GM19455 (cell line): Measurements from ENCODE around the gene SLC2A10.

ENCODE experiments used
- ATAC-seq: cut with Tn5 transposase; IDR thresholded peaks from one replicate; pipeline ENCODE4 v1.9.1; 2021; ENCODE audit not compliant: unreplicated experiment

Gene SLC2A10

DNA sequence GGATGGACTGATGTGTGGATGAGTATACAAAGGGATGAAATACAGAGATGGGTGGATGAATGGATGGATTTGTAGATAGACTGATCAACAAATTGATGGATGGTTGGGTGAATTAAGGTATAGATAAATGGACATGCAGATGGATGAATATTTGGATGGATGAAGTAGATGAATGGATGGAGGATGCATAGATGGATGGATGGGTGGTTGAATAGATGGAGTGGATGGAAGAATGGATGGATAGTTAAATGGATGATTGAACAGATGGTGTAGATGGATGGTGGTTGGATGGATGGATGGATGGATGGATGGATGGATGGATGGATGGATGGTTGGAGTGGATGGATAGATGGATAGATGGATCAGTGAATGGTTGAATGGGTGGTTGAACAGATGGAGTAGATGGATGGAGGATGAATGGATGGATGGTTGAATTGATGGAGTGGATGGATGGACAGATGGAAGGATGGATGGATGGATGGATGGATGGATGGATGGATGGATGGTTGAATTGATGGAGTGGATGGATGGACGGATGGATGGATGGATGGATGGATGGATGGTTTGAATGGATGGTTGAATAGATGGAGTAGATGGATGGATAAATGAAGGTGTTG lies 15.0 kb downstream of the SLC2A10 start:
- ATAC-seq = no peak

DNA sequence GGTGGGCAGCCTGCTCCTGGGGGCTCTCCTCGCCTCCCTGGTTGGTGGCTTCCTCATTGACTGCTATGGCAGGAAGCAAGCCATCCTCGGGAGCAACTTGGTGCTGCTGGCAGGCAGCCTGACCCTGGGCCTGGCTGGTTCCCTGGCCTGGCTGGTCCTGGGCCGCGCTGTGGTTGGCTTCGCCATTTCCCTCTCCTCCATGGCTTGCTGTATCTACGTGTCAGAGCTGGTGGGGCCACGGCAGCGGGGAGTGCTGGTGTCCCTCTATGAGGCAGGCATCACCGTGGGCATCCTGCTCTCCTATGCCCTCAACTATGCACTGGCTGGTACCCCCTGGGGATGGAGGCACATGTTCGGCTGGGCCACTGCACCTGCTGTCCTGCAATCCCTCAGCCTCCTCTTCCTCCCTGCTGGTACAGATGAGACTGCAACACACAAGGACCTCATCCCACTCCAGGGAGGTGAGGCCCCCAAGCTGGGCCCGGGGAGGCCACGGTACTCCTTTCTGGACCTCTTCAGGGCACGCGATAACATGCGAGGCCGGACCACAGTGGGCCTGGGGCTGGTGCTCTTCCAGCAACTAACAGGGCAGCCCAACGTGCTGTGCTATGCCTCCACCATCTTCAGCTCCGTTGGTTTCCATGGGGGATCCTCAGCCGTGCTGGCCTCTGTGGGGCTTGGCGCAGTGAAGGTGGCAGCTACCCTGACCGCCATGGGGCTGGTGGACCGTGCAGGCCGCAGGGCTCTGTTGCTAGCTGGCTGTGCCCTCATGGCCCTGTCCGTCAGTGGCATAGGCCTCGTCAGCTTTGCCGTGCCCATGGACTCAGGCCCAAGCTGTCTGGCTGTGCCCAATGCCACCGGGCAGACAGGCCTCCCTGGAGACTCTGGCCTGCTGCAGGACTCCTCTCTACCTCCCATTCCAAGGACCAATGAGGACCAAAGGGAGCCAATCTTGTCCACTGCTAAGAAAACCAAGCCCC lies 16.0 kb downstream of the SLC2A10 start:
- ATAC-seq = no peak

DNA sequence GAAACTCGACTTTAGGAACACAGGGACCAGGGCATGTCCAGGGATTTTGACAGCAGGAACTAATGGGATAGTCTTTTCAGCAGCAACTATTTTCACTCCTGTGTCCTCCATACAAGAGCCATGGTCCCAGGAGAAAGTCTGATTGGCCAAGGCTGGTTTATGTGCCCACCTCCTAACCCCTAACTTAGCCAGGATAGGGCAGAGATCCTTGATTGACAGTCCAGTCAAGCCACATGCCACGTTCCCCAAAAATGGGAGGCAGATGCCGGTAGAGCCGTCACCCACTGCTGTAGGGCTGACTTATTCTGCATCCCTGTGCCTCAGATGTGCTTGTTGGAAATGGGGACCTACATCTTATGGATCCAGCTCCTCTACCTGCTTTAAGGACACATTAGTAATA lies 22.3 kb downstream of the SLC2A10 start:
- ATAC-seq = no peak

DNA sequence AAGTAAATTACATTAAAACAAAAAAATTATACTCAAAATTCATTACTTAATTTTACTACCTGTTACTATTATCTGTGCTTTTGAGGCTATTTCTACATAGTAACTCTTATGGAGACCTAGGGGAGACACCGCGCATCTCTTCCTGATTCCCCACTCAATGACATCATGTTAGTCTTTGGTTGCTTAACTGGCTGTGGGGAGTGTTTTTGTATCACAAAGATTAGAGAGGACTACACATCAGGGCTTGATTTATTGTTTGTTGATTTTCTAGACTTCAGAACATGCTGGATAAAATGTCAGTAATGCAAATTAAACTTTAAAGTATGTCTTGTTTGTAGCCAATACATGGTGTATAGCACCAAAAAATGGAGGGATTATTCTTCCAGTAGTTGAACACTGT lies 26.0 kb downstream of the SLC2A10 start:
- ATAC-seq = no peak

DNA sequence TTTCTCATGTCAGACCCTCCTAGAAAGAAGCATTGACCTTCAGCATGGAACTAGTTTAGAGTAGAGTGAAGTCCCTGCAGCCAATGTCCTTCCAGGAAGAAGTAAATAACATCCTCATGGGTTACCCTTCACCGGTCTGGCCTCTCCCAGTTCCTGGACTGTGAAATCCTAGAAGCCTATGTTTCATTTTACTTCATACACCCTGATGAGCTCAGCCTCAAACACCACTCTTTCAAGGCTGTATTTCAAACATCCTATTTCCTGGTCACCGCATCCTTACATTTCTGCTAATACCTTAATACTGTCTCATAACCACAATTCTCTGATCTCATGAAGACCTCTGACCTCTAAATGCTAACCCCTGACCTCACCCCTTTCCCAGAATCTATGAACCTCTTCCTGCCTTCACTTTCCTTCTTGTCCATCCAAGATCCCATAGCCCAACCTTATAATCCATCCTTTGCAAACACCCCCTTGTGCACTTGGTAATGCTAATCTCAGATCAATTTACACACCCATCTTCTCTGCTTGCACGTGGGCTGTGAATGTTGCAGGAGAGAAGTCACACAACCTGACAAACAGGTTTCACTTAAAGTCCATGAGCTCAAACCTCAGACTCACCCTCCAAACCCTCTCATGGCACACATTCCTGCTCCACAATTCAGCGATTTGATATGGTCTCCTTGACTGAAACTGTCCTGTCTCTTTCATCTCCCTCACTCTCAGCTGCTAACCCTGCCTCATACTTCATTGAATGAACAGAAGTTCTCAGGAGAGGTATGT lies 30.2 kb downstream of the SLC2A10 start:
- no peak for ATAC-seq

DNA sequence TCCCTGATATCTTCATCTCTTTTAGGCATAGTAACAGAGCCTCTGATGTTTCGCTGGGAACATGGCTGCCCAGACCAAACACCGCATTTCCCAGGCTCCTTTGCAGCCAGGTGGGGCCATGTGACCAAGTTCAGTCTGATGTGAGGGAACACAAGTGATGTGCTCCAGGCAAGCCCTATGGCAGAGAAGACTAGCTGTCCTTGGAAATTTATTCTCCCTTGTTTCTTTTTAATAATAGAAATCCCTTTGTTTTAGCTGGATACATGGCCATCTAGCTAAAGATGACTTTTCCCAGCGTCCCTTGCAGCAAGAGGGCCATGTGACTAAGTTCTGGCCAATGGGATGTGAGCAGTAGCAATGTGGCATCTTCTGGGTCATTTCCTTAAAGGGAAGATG lies 30.8 kb downstream of the SLC2A10 start:
- ATAC-seq = no peak

DNA sequence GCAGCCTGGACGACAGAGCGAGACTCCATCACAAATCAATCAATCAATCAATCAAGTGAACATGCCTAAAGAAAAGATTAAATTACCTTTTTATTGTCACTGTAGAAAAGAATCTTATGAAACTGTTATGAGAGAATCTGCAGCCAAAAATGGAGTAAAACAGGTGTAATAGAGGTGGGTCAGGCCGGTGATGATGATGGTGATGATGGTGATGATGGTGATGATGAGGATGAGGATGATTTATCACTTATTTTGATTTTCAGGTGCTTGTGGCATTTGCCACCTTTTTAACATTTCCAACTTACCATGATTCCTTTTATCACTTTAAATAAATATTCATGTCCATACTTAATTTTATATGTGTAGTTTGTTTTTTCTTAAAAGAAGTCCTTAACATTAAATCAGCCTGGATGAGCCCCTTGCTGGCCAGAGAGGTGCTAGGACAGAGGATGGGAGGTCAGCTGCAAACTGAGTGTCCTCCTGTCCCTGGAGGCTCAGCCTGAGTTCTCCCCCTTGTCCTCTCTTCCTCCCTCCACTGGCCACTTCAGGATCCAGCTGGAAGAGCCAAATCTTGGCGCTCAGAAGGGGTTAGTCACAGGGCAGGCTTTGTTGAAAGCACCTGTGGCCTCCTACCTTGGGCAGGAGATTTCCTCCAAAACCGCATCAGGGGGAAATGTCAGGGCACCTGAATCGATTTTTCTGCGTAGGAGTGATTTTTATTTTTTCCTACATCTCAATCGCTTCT lies 32.6 kb downstream of the SLC2A10 start:
- no peak for ATAC-seq

DNA sequence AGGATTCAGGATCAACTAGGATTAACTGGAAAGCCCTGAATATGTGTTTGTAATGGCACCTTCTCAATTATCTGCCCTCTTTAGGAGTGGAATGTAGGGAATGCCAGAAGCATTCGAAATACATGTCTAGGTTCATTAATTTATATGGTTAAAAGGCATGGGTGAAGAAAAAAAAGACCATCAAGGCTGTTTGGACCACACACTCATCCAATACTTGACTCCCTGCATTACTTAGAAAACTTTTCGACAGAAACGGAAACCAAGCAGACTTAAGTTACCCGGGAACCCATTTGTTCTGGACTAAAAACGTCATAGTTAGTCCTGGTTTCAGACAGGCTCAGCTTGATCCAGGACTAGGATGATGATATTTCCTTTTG lies 33.2 kb downstream of the SLC2A10 start:
- no peak for ATAC-seq

DNA sequence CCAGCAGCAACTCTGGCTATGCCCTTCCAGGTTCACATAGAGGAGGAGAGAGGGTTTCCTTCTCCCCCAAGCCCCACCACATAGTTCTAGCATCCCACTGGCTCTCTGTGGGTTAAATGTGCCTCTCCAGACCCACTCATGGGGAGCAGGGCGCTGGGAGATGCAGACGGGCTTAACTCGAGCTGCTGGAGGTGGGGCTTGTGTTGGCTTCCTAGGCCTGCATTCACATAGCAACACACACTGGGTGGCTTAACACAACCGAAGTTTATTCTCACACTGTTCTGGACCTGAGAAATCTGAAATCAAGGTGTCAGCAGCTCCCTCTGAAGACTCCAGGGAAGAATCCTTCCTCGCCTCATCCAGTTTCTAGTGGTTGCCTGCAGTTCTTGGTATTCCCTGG lies 33.6 kb downstream of the SLC2A10 start:
- ATAC-seq = no peak

DNA sequence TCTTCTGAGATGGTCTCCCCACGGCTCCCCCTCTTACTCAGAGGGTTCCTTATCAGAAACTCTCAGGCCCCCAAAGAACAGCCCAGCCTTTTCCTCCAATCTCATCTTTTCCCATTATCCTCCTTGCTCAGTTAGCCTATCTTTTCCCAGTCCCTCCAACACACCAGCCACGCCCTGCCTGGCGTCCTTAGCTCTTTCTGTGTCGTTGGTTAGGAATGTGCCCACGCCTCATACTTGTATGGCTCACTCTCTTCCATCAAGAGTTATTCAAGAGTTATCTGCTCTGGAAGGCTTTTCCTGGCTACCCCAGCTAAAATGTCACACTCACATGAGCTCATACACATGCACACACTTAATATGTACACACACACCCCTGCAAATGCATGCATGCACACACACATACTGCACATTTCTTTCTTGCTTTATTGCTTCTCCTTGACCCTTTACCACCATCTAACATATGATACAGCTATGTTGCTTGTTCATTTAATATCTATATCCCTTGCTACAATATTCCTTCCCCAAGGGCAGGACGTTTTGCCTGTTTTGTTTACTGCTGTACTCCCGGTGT lies 37.6 kb downstream of the SLC2A10 start:
- no peak for ATAC-seq

DNA sequence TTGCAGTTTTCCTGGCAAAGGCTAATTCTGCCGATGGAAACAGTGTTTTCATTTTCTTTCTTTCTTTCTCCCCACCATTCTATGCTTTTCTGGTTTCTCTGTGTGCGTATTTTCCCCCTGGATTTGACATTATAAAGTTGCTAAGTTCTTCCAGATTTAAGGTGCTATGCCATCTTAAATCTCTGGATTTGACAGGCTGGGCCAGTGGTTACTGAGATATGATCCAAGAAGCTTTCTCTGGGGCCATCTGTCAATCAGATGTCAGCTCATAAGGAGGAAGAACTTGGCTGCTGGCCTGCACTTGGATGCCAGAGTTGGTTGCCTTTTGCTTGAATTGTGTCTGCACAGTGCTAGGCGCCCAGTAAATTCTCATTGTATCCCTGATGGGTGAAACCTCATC lies 39.7 kb downstream of the SLC2A10 start:
- ATAC-seq = no peak

DNA sequence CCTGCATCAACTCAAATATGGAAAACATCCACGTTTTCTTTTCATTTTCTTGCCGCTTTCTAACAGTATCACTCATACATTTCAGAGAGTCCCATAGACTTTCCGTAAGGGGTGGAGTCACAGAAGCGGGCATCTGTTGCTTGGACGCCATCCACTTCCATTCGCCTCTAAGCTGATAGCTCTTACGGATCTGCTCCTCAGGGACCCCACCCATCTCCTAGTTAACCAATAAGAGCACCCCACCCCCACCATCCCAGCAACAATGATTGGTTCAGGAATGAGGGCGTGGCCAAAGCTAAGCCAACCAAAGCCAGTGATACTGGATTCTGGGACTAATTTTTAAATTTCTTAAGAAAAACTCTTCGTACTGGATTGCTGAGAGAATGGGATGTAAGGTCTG lies 42.4 kb downstream of the SLC2A10 start:
- ATAC-seq = no peak

DNA sequence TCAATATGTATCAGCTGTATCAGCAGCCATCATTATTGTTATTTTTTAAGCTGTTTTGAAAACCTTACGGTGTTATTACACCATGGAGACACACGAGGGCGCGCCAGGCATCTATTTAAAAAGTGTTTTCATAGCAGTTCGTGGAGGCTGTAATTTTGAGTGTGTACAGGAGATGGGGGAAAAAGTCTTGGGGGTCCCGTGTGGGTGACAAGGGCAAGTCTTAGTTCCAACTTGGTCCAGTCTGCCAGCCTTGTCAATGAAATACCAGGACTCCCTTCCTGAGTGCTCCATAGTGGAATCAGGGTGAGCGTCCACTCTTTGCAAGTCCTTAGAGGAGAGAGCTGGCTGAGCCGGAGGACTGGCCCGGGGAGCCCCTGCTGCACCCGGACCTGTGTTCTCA lies 43.3 kb downstream of the SLC2A10 start:
- no peak for ATAC-seq

DNA sequence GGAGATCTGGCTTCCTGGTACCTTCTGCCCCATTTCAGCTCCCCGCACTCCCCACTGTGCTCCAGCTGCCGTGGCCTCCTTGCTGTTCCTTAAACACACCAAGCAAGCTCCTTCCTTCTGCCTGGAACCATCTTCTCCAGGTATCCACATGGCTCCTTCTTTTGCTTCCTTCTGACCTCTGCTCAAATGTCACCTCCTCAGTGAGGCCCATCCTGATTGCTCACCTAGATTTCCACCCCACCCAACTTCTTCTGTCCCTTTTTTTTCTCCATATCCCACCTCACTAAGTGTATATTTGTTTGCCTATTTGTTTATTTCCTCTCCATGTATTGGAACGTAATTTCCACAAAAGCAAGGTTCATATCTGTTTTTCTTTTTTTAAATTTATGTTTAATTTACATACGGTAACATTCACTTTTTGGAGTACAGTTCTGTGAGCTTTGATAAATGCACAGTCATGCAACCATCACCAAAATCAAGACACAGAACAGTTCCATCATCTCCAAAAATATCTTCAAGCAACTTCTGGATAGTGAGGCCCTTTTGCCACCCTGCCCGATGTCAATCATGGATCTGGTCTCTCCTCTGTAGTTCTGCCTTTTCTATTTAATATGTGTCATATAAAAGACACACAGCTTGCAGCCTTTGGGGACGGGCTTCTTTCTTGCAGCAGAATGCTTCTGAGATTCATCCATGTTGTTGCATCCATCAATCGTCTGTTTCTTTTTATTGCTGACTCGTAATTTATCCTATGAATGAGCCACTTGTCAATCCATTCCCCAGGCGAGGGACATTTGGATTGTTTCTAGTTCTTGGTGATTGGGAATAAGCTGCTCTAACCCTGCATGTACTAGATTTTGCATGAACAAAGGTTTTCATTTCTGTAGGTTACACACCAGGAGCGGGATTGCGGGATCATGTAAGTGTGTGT lies 46.3 kb downstream of the SLC2A10 start:
- no peak for ATAC-seq

DNA sequence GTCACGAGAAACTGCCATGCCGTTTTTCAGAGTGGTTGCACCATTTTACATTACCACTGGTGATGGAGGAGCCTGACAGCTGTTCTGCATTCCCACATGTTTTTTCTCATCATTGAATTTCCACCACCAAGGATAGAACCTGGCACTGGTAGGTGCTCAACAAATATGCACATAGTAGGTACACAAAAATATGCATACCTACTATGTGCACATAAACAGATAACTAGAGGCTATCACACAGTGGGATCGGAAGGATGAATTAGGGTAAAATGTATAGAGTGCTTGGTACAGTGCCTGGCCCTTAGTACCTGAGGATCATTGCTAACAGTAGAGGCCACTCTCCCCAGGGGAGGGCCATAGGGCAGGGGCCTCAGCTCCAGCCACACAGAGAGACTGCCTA lies 47.0 kb downstream of the SLC2A10 start:
- no peak for ATAC-seq

DNA sequence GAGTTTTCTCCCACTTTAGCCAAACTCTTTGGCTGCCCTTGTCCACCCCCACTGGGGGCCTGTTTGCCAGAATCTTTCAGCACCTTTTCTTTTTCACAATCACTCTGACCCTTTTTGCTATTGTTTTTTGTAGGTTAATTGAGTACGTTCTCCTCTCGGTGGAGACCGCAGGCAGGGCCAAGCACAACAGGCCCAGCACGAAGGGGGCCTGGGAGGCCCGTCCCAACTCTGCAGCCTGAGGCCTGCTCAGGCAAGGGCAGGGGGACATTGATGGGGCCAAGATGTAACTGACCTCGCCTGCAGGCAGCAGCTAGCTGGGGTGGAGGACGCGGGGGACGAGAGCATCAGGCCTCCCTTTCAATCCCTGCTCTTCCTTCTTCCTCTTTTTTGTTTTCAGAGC lies 47.7 kb downstream of the SLC2A10 start:
- no peak for ATAC-seq

DNA sequence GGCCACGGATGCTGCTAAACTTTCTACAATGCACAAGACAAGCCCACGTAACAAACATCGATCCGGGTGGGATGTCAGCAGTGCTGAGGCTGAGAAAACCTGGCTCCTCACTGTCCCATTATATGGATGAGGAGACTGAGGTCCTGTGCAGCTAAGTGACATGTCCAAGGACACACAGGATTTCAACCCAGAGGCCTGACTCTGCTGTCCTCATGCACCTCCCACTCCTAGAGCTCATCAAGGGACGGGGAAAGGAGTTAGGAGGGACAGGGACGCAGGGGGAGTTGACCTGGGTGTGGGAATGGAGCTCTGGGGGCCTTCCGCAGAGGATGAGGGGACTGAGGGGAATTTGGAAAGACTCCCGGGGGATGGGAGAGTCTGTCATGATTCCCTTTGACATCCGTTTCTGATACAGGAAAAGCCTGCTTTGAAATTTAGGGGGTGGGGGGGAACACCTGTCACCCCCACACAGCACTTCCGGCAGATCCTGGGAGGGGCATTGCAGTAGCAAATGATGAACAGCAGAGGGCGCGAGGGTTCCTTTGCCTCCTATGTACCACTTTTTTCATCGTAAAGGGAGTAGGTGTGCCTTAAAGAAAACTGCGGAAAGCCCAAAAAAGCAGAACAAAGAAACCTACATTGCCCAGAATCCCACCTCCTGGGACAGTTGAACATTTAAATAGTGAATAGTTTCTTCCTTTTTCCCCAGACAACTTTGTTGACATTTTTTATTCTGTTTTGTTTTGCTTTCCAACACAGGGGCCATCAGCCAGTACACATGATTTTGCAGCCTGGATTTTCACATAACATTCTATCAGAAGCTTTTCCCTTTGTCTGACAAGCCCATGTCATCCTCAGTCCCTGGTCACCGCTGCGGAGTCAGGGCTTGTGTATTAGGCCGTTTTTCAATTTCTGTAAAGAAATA lies 48.6 kb downstream of the SLC2A10 start:
- no peak for ATAC-seq

DNA sequence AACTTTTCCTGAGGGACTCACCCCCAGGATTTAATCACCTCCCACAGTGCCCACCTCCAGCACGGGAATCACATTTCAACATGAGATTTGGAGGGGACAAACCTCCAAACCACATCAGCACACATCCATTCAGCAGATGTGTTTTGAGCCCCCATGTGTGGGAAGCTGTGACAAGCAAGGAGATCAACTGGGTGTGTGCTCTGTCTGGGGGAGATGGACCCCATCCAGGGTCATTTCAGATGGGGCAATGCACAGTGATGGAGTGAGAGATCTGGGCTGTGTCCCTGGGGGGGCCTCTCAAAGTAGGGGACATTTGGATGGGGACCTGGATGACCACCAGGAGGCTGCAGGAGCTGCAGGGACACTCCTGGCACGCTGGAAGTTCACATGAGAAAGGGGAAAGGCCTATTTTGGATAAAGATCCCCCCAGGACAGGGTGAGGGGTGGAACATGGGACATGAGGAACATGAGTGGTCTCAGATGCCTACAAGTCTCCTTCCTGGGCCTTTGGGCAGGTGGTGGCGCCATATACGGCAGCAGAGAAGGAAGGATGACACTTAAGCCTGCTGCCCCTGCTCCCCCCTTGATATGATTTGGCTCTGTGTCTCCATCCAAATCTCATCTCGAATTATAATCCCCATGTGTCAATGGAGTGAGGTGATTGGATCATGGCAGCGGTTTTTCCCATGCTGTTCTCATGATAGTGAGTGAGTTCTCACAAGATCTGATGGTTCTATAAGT lies 49.6 kb downstream of the SLC2A10 start:
- ATAC-seq = no peak
